PFSK-1 (cell line): Measurements from ENCODE around the gene PPM1B.

Source experiments
- POLR2AphosphoS5 ChIP-seq: IDR thresholded peaks from 2 replicates; pipeline ENCODE4 v1.6.1; 2012; ENCODE audit warnings: low read depth, mild to moderate bottlenecking, control low read depth, low read length, moderate library complexity
- SIN3A ChIP-seq: IDR thresholded peaks from 2 replicates; pipeline ENCODE4 v1.6.1; 2012; ENCODE audit warnings: mild to moderate bottlenecking, low read length, moderate library complexity, borderline replicate concordance; ENCODE audit not compliant: insufficient read depth
- TAF1 ChIP-seq: IDR thresholded peaks from 2 replicates; pipeline ENCODE4 v1.6.1; 2012; ENCODE audit warnings: low read length, control low read depth, borderline replicate concordance; ENCODE audit not compliant: insufficient read depth
- TF ChIP-seq, protein P1 (sequence below), 2 experiments: IDR thresholded peaks; 2 replicates each; pipeline versions ENCODE4 v1.6.1 to v1.8.0; 2011 to 2012; ENCODE audit warnings: low read depth in 2 of 2, low read length in 2 of 2, control low read depth in 1 of 2, inconsistent platforms in 1 of 2, mild to moderate bottlenecking in 1 of 2, moderate library complexity in 1 of 2; ENCODE audit not compliant: insufficient read depth in 1 of 2

DNA sequence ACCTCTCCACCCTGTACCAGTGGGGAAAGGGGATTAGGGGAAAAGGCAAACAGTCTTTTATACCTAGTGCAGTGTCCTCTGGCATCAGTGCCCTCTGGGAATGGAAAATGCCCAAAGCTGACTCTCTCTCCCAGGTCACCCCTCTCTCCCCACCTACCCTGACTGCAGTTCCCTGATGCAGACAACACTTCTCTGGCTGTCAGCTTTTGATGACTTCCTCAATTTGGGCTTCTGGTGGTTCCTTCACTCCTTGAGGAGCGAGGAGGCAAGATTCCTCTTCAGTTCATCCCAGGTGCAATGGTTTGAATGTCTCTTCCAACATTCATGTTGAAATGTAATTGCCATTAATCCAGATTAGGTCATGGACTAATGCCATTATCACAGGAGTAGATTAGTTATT lies 19.7 kb upstream of the PPM1B start:
- no peak for TF ChIP-seq TAF1
- no peak for TF ChIP-seq POLR2AphosphoS5
- TF ChIP-seq SIN3A = no peak
- TF ChIP-seq, protein P1, sequence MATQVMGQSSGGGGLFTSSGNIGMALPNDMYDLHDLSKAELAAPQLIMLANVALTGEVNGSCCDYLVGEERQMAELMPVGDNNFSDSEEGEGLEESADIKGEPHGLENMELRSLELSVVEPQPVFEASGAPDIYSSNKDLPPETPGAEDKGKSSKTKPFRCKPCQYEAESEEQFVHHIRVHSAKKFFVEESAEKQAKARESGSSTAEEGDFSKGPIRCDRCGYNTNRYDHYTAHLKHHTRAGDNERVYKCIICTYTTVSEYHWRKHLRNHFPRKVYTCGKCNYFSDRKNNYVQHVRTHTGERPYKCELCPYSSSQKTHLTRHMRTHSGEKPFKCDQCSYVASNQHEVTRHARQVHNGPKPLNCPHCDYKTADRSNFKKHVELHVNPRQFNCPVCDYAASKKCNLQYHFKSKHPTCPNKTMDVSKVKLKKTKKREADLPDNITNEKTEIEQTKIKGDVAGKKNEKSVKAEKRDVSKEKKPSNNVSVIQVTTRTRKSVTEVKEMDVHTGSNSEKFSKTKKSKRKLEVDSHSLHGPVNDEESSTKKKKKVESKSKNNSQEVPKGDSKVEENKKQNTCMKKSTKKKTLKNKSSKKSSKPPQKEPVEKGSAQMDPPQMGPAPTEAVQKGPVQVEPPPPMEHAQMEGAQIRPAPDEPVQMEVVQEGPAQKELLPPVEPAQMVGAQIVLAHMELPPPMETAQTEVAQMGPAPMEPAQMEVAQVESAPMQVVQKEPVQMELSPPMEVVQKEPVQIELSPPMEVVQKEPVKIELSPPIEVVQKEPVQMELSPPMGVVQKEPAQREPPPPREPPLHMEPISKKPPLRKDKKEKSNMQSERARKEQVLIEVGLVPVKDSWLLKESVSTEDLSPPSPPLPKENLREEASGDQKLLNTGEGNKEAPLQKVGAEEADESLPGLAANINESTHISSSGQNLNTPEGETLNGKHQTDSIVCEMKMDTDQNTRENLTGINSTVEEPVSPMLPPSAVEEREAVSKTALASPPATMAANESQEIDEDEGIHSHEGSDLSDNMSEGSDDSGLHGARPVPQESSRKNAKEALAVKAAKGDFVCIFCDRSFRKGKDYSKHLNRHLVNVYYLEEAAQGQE (IDR thresholded peaks at IDR 0.05; ENCODE audit: insufficient read depth in 1 of 2, low read depth in 2 of 2, low read length in 2 of 2) = no peak
